Measurements from ENCODE around the gene OVOL2. TPM values are rescaled to one million over a fixed set of nuclear protein-coding genes. Genes with fewer than 3 reads are reported as not detected.

The OVOL2 gene
- total and polyA plus RNA-seq, 2 of the 4 experiments (the other 2 are of a cell fraction), result not detected

DNA sequence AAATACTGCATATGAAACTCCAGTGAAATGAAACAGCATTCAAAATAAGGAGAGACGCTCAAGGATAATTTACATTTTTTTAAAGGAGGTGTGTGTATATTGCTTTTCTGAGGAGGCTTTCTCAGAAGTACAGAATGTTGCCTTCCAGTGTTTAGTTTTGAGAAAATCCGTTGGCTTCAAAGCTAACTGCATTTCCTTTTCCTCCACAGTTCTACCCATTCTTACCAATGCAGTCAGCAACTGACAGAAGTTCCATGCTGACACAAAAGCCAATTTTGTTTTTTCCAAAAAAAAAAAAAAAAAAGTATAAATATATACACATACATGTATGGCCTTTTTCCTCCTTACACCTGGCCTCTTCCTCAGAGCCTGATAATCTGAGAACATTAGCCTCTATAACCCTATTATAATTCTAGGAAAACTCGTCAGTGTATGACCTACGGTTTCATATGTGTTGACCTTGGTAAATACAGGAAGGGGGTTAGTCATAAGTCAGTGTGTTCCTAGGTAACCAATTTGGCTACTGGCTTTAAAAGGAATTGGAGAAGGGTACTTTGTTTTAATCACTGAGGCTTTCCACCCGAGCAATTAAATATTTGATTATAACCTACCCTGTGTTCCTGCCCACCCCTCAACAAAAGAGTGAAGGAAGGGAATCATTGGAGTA lies 64.7 kb downstream of the OVOL2 start:
- Histone ChIP-seq H2AK9ac (replicated peaks; ENCODE audit: low read depth, low read length, poor library complexity) (no peak overlapping the region), H3K4me2 (ENCODE audit: low read depth, low read length) (no peak overlapping the region), H3K27ac (ENCODE audit: insufficient read depth, low read length) (no peak overlapping the region), H2AFZ (replicated peaks; ENCODE audit: low read length, poor library complexity) (no peak overlapping the region), H3K9me1 (ENCODE audit: insufficient read depth, low read length) (0 out of 2 replicates have a peak, but pooled peaks cover 3% of the 10 kb centered on the region), H4K91ac (ENCODE audit: insufficient read depth, low read depth, low read length) (no peak overlapping the region), H4K8ac (ENCODE audit: low read depth in 2 of 2, low read length in 2 of 2) (no peak overlapping the region), H2BK15ac (ENCODE audit: low read depth, low read length) (no peak overlapping the region), H2BK5ac (ENCODE audit: low read depth, low read length, poor library complexity, severe bottlenecking) (no peak overlapping the region), H3K4me3 (ENCODE audit: insufficient read depth, low read depth, low read length) (no peak overlapping the region), H4K20me1 (ENCODE audit: insufficient read depth, low read length) (no peaks in the 10 kb centered on the region), H3K14ac (replicated peaks; ENCODE audit: low read depth, low read length) (no peak overlapping the region), H3K56ac (ENCODE audit: extremely low read depth, insufficient read depth, low read length) (no peak overlapping the region), H2BK20ac (ENCODE audit: low read depth, low read length) (no peak overlapping the region), H3K23ac (ENCODE audit: low read depth, low read length) (no peak overlapping the region), H3K27me3 (ENCODE audit: control insufficient read depth, insufficient read depth, low read length) (no peaks in the 10 kb centered on the region), H2BK120ac (ENCODE audit: low read depth, low read length) (no peak overlapping the region), H3K9ac (ENCODE audit: low read depth, low read length) (no peak overlapping the region), H3K4ac (ENCODE audit: low read depth, low read length) (no peak overlapping the region), H3K79me1 (ENCODE audit: low read depth in 1 of 2, low read length in 2 of 2) (no peaks in the 10 kb centered on the region; a peak in 1 of 4 replicates), H3K36me3 (ENCODE audit: control insufficient read depth, insufficient read depth, low read length) (no peaks in the 10 kb centered on the region; the same call in 1 of the 2 replicates), H3K18ac (ENCODE audit: low read depth, low read length) (no peak overlapping the region), H3K4me1 (ENCODE audit: control insufficient read depth, insufficient read depth, low read length) (peaks cover 4% of the 10 kb centered on the region; the same call in 1 of the 2 replicates), H2AK5ac (ENCODE audit: low read depth, low read length) (no peak overlapping the region), H4K5ac (ENCODE audit: low read depth, low read length) (no peak overlapping the region), H3K9me3 (ENCODE audit: control insufficient read depth, insufficient read depth, low read length) (no peaks in the 10 kb centered on the region)
- in situ Hi-C loops (cut with MboI; ENCODE audit: low sequenced_read_pairs) (loop anchor here (10.0 kb wide), 1 partner anchor 478 kb away; no protein-coding TSS in a partner anchor), intact Hi-C loops (cut with micrococcal nuclease) (no loop called here), dilution Hi-C loops (cut with HindIII; ENCODE audit: low sequenced_read_pairs, unreplicated experiment) (no loop called here)
- peak; percentile 27 for DNase-seq
- WGBS, 2 experiments (ENCODE audit: extremely low coverage in 2 of 2, insufficient read length in 1 of 2), result no CpG with 5 or more reads among the region's 5 CpGs
- no peak for ATAC-seq (ENCODE audit: low read depth)
- CTCF ChIA-PET, result interaction anchor here (0.6 kb wide), 1 partner anchor 1299 kb away, joined by 5 read pairs; no protein-coding TSS in a partner anchor
- no TSS peak for BruUV-seq (replicated peaks)
- POLR2A ChIA-PET (ENCODE audit: unreplicated experiment), result interaction anchor here (0.6 kb wide), 1 partner anchor 15 kb away, joined by 6 read pairs; no protein-coding TSS in a partner anchor
- TF ChIP-seq, protein P1, sequence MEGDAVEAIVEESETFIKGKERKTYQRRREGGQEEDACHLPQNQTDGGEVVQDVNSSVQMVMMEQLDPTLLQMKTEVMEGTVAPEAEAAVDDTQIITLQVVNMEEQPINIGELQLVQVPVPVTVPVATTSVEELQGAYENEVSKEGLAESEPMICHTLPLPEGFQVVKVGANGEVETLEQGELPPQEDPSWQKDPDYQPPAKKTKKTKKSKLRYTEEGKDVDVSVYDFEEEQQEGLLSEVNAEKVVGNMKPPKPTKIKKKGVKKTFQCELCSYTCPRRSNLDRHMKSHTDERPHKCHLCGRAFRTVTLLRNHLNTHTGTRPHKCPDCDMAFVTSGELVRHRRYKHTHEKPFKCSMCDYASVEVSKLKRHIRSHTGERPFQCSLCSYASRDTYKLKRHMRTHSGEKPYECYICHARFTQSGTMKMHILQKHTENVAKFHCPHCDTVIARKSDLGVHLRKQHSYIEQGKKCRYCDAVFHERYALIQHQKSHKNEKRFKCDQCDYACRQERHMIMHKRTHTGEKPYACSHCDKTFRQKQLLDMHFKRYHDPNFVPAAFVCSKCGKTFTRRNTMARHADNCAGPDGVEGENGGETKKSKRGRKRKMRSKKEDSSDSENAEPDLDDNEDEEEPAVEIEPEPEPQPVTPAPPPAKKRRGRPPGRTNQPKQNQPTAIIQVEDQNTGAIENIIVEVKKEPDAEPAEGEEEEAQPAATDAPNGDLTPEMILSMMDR (conservative IDR thresholded peaks at IDR 0.05; ENCODE audit: low read depth, low read length), result no peak
- TF ChIP-seq FOS (IDR thresholded peaks at IDR 0.05; ENCODE audit: low read depth, low read length) (no peak), MAZ (IDR thresholded peaks at IDR 0.05; ENCODE audit: borderline replicate concordance, low read depth, low read length) (no peak), RFX5 (IDR thresholded peaks at IDR 0.05; ENCODE audit: low read depth, low read length) (no peak), RAD21 (IDR thresholded peaks at IDR 0.05; ENCODE audit: low read length) (no peak), POLR2A (IDR thresholded peaks at IDR 0.05; ENCODE audit: low read depth, low read length) (no peak), SMC3 (IDR thresholded peaks at IDR 0.05; ENCODE audit: low read depth, low read length) (no peak), MXI1 (IDR thresholded peaks at IDR 0.05; ENCODE audit: borderline replicate concordance, low read depth, low read length) (no peak), BHLHE40 (IDR thresholded peaks at IDR 0.05; ENCODE audit: low read depth, low read length) (no peak), NFE2L2 (IDR thresholded peaks at IDR 0.05; ENCODE audit: low read depth, low read length) (no peak), CEBPB (IDR thresholded peaks at IDR 0.05; ENCODE audit: low read depth, low read length) (no peak), MAFK (IDR thresholded peaks at IDR 0.05; ENCODE audit: low read depth, low read length) (no peak), RCOR1 (IDR thresholded peaks at IDR 0.05; ENCODE audit: insufficient replicate concordance, low read length) (no peak)
- TF ChIP-seq, protein P2, sequence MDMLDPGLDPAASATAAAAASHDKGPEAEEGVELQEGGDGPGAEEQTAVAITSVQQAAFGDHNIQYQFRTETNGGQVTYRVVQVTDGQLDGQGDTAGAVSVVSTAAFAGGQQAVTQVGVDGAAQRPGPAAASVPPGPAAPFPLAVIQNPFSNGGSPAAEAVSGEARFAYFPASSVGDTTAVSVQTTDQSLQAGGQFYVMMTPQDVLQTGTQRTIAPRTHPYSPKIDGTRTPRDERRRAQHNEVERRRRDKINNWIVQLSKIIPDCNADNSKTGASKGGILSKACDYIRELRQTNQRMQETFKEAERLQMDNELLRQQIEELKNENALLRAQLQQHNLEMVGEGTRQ (IDR thresholded peaks at IDR 0.05; ENCODE audit: low read depth, low read length), result no peak
- TF ChIP-seq, protein P3, sequence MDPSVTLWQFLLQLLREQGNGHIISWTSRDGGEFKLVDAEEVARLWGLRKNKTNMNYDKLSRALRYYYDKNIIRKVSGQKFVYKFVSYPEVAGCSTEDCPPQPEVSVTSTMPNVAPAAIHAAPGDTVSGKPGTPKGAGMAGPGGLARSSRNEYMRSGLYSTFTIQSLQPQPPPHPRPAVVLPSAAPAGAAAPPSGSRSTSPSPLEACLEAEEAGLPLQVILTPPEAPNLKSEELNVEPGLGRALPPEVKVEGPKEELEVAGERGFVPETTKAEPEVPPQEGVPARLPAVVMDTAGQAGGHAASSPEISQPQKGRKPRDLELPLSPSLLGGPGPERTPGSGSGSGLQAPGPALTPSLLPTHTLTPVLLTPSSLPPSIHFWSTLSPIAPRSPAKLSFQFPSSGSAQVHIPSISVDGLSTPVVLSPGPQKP (IDR thresholded peaks at IDR 0.05; ENCODE audit: borderline replicate concordance, low read depth, low read length), result no peak

All from IMR-90 (cell line).